Gastrocnemius medialis (tissue), 4 donors: Measurements from ENCODE around the gene ADAM11.

Experiments used
- POLR2A ChIP-seq, 2 donors: fragments of 450-650 bp; IDR thresholded peaks; one replicate each; pipeline ENCODE4 v1.6.1; 2017; ENCODE audit warnings: antibody characterized with exemption in 2 of 2, mild to moderate bottlenecking in 2 of 2, moderate library complexity in 2 of 2
- TF ChIP-seq, protein P1 (sequence below), 5 experiments: fragments of 450-650 bp in 3 of 5; fragments of 200-600 bp in 2 of 5; sonication (generic) in 2 of 5; IDR thresholded peaks in 4 of 5; conservative IDR thresholded peaks in 1 of 5; 1 replicate in 4 of 5; 2 replicates in 1 of 5; pipeline ENCODE4 v1.5.1; 2016 to 2019; ENCODE audit warnings: antibody characterized with exemption in 5 of 5, mild to moderate bottlenecking in 3 of 5, moderate library complexity in 3 of 5

DNA sequence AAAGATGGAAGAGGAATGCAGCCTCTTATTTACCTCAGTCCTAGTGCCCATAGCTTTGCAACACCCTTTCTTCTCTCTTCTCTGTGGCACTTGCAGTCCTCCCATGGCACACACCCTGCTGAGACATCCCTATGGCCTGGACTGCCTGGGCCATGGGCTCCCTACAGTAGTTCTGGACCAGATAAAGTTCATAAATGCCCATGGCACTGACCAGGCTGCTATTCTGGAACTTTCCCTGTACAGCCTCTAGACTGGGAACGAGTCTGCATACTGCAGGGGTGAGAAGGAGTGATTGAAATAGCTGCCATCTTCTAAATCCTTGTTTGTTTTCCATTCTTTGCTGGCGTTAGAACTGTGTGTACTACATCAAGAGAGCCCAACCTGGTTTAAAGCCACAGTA lies 24.5 kb upstream of the ADAM11 start:
- TF ChIP-seq, protein P1, sequence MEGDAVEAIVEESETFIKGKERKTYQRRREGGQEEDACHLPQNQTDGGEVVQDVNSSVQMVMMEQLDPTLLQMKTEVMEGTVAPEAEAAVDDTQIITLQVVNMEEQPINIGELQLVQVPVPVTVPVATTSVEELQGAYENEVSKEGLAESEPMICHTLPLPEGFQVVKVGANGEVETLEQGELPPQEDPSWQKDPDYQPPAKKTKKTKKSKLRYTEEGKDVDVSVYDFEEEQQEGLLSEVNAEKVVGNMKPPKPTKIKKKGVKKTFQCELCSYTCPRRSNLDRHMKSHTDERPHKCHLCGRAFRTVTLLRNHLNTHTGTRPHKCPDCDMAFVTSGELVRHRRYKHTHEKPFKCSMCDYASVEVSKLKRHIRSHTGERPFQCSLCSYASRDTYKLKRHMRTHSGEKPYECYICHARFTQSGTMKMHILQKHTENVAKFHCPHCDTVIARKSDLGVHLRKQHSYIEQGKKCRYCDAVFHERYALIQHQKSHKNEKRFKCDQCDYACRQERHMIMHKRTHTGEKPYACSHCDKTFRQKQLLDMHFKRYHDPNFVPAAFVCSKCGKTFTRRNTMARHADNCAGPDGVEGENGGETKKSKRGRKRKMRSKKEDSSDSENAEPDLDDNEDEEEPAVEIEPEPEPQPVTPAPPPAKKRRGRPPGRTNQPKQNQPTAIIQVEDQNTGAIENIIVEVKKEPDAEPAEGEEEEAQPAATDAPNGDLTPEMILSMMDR (IDR thresholded peaks at IDR 0.05 in 4 of 5, conservative IDR thresholded peaks at IDR 0.05 in 1 of 5): no peak
- no peak for TF ChIP-seq POLR2A (IDR thresholded peaks at IDR 0.05)
